Prostate gland (tissue), 2 donors: ENCODE results near the gene MPPED2.

ENCODE experiments used
- POLR2A ChIP-seq: fragments of 450-650 bp; IDR thresholded peaks from one replicate; pipeline ENCODE4 v1.6.1; 2016; ENCODE audit warnings: antibody characterized with exemption, mild to moderate bottlenecking
- POLR2AphosphoS5 ChIP-seq: sonication (generic); formaldehyde crosslinking; IDR thresholded peaks from one replicate; pipeline ENCODE4 v1.6.1; 2017; ENCODE audit warnings: antibody characterized with exemption
- TF ChIP-seq, protein P1 (sequence below), 4 experiments: fragments of 200-600 bp in 2 of 4; fragments of 450-650 bp in 2 of 4; sonication (generic) in 2 of 4; IDR thresholded peaks; 1 replicate in 3 of 4; 2 replicates in 1 of 4; pipeline ENCODE4 v1.5.1; 2016 to 2019; ENCODE audit warnings: antibody characterized with exemption in 4 of 4, mild to moderate bottlenecking in 2 of 4, moderate library complexity in 2 of 4

- TF ChIP-seq POLR2AphosphoS5 (no peak), POLR2A (no peak)
- TF ChIP-seq, protein P1, sequence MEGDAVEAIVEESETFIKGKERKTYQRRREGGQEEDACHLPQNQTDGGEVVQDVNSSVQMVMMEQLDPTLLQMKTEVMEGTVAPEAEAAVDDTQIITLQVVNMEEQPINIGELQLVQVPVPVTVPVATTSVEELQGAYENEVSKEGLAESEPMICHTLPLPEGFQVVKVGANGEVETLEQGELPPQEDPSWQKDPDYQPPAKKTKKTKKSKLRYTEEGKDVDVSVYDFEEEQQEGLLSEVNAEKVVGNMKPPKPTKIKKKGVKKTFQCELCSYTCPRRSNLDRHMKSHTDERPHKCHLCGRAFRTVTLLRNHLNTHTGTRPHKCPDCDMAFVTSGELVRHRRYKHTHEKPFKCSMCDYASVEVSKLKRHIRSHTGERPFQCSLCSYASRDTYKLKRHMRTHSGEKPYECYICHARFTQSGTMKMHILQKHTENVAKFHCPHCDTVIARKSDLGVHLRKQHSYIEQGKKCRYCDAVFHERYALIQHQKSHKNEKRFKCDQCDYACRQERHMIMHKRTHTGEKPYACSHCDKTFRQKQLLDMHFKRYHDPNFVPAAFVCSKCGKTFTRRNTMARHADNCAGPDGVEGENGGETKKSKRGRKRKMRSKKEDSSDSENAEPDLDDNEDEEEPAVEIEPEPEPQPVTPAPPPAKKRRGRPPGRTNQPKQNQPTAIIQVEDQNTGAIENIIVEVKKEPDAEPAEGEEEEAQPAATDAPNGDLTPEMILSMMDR (IDR thresholded peaks at IDR 0.05), result no peak
These were observed 131.1 kb downstream of the MPPED2 start for GRCh38 chr11:30455025-30455424.
